Stimulated activated CD4-positive, alpha-beta T cell treated with anti-CD3 and anti-CD28 coated beads, Interleukin-2, amount 100 ng/mL, for 4 hours (primary cell): Measurements from ENCODE around the gene COL15A1.
"Not testable (repeated sequence)": the region's sequence is repeated elsewhere in the genome, so short reads cannot be mapped to it uniquely, and the experiment has no call there.

Experiments
- DNase-seq: peaks from one replicate; pipeline ENCODE4 v3.0.0-alpha.2; 2020; ENCODE audit warnings: low read depth

Gene COL15A1

GRCh38 chr9:98994172-98995058 is 50.7 kb downstream of the COL15A1 start:
- DNase-seq: no peak

DNA sequence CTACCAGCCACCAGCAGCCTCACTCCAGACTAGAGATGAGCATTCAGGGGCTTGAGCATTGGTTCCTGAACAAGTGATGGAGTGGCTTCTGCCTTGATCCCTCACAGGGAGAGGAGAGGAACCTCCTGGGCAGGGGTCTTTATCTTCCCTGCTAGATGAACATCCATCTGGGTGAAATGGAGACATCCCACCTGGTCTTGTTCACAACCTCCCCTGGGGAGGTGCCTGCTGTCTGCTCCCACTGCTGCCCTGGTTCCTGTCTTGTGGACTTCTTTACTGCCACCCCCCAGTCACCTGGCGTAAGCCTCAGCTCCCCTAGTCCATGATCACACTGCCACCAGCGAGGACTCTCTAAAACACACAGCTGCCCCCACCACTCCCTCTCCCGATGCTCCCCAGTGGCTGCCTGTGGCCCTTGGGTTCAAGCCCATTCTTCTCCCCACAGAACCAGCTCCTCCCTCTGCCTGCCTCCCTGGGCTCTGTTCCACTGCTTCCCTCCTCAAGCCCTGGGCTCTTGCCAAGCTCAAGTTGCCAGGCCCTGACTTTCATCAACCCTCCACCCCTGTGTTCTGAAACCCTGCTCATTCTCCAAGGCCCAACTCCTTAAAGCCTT is 51.5 kb downstream of the COL15A1 start:
- DNase-seq: no peak

GRCh38 chr9:98995971-98996504 is 52.3 kb downstream of the COL15A1 start:
- no peak for DNase-seq

- DNase-seq: no peak
These were observed 53.9 kb downstream of the COL15A1 start for GRCh38 chr9:98997604-98998003.

DNA sequence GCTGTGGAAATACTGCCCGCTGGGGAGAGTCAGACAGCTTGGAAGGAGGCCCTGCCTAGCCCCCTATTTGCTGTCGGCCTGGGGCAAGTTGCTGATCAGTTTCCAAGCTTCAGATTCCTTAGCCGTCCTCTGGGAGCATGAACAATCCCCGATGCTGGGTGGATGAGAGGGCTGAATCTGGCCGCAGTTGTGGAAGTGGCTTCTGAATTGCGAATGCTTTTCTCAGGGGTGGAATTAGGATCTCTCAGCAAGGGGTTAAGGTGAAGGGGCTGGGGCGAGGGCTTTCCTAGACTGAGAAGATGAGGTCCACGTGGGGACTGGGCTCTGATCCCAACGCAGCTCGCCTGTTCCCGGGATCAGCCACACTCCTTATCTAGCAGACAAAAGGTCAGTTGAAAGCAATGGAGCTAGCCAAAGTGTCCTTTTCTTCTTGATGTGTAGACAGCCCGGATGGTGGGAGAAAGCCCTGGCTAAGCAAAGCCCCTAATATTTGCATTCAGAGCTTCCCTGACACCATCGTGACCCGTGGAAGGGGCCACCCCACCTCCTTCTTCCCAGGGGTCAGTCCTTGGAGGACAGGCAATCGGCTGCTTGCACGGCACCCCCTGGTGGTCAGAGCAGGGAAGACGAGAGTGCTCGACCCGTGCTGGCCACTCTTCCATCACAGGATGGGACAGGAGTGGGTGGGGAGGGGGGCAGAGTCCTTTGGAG is 54.9 kb downstream of the COL15A1 start:
- DNase-seq: peak; percentile 35

GRCh38 chr9:98999152-98999525 is 55.4 kb downstream of the COL15A1 start:
- DNase-seq: no peak

DNA sequence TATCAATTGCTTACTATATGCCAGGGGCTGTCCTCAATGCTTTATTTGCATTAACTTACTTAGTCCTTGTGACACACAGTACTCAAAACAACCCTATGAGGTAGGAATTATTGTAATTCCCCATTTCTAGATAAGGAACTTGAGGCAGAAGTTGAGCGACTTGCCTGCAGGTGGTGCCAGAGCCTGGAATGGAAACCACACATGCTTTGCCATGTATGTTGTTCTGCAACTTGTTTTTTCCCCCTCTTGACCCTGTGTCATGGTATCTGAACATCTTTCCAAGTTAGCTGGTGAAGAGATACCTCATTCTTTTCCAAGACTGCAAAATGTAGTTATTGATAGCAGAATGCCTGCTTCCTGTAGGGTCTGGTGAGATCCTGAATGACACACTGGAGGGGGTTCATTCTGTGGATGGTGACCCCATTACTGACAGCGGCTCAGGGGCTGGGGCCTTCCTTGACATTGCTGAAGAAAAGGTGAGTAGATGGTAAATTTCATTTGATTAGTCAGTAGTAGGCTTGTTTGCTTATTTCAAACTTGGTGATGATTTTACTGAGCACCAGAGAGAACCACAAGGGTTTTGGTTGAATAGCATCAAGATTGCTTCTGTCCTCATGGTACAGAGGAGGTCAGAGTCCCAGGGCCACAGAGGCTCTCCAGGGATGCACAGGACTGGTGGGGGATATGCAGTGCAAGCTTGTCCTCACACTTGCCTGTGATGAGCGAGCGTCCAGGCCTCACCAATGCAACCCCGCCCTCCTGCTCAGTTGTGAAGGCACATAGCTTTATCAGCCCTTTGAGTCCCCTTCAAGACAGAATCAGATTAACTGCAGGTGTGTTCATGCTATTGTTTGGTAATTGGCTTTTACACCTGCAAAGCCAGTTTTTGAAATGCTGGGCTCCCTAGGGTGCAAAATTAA is 57.0 kb downstream of the COL15A1 start:
- peak; percentile 44 for DNase-seq

DNA sequence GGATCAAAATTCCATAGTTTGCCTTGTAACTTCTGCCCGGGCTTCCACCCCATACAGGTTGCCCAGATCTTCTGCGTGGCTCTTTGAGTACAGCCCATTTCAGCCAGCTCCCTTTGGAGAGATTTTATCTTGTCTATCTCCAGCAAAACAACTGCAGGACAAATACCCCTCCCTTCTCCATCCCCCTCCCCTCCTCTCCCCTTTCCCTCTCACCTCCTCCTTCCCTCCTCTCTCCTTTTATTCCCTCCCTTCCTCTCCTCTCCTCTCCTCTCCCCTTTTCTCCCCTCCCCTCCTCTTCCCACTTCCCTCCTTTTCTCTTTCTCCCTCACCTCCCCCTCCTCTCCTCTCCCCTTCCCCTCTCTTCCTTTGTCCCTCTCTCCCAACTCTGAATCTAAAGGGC is 58.2 kb downstream of the COL15A1 start:
- DNase-seq: no peak

GRCh38 chr9:99002706-99003105 is 59.0 kb downstream of the COL15A1 start:
- no peak for DNase-seq

- no peak for DNase-seq
These were observed 59.6 kb downstream of the COL15A1 start for GRCh38 chr9:99003308-99003707.

DNA sequence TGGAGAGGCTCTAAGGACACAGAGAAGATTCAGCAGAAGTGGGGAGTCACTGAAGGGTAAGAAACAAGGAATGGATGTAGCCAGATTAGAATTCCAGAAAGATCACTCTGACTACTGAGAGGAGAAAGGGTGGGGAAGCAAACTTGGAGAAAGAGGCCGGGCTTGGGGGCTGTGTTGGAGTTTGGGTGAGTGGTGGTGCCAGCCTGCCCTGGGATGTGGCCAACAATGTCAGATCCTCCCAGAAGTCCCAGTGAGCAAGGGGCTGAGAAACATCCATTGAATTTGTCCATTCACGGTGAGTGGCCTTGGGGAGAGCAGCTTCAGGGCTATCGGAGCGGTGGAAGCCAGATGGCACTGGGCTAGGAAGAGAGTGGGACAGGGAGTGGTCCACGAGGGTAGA is 60.4 kb downstream of the COL15A1 start:
- DNase-seq: no peak

- DNase-seq: no peak
These were observed 61.2 kb downstream of the COL15A1 start for GRCh38 chr9:99004717-99005460.

DNA sequence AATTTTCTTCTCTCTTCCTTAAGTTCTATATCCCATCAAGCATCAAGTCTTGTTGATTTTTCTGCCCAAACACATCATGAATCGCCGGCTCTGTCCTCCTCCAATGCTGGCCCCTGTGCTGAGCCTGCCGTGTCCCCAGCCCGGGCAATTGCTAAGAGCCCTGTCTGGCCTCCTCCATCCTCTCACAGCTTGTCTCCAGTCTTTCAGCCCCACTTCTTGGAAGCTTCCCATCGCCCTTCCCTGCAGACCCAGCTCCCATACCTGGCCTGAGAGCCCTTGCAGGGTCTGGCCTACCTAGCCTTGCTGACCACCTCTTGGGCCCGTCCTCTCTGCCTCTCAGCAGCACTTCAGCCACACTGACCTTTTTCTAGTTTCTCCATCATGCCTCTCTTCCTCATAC is 61.9 kb downstream of the COL15A1 start:
- no peak for DNase-seq

GRCh38 chr9:99006511-99006910 is 62.8 kb downstream of the COL15A1 start:
- DNase-seq: no peak

- no peak for DNase-seq
These were observed 63.3 kb downstream of the COL15A1 start for GRCh38 chr9:99006979-99007378.

DNA sequence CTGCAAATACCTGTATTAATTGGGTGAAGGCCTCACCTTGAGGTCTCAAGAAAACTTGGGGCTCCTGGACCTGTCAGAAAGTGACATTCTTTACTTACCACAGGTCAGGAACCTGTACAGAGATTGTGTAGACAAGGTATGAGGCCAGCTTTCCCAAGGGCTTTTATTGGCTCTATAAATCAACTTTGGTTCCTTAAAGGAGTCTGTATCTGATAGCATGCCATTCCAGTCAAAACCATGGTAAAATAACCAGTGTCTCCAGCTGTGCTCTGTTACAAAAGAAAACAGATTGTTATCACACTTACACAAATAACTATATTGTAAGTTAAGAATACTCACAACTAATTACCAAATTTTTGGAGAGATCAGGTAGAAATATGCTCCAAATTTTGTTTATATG is 64.5 kb downstream of the COL15A1 start:
- DNase-seq: no peak

DNA sequence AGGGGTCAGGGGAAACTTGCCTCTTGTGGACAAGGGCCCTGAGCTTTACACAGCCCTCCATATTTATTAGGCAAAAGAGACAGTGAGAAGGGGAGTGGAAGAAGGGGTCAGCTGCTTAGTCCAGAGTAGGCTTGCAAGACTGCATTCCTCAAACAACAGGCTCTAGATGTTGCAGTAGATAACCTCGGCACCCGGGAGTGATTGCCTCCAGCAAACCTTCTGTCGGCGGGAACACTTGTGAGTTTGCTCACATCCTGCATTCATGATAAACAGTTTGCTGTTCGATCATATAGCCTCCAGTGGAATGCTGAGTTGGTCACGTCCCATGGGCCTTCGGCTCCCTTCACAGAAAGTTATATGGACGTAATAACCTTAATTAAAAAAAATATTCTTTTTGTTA is 66.7 kb downstream of the COL15A1 start:
- DNase-seq: not testable (repeated sequence)

- no peak for DNase-seq
These were observed 67.5 kb downstream of the COL15A1 start for GRCh38 chr9:99011161-99011709.

DNA sequence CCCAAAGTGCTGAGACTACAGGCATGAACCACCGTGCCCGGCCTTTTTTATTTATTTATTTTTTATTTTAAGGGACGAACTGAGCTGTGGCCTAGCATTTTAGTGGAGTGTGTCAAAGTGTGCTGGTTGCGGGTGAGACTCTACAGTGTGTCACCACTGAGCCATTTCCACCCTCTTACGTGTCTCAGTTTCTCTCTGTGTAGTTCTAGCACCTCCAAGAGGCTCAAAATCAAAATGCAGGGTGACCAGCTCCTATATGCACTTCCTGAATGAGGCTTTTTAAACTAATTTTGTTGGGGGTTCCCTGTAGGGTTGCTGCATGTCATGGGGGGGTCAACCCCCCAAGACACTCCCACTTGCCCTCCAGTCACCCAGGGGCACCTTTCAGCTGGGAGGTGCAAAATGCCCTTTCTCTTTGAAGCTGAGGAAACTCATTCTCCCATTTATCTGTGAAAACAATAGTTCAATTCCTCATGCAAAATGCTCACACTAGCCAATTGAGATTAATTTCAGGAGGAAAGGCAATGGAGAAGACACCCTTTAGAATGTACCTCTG is 69.3 kb downstream of the COL15A1 start:
- DNase-seq: no peak

DNA sequence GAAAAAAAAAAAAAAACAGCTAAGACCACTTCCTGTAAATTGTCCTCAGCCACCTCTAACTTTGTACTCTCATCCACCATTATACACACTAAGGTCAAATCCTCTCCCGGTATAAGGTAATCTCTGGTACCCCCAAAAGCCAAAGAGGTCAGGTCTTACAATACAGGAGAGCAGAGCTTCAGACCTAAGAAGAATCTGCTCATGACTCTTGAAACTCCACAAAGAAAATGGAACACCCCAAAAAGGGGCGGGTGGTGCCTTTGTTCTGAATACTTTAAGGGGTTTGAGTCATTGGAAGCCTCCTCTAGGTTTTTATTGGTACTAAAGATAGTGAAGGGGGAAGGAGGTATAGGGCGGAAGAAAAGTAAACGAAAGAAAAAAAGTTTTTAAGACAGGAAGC is 69.8 kb downstream of the COL15A1 start:
- no peak for DNase-seq
